DND-41 (cell line): ENCODE data around the gene OR8H2.
"Not testable (repeated sequence)": the region's sequence is repeated elsewhere in the genome, so short reads cannot be mapped to it uniquely, and the experiment has no call there.

Source experiments
- ATAC-seq: fragments of 200-7000 bp; cut with Tn5 transposase; 3 replicates; pipeline ENCODE4 v1.9.1; 2021; ENCODE audit warnings: low read depth; ENCODE audit not compliant: insufficient read depth
- DNase-seq: peaks from one replicate; pipeline ENCODE4 v3.0.0-alpha.2; 2020
- H2AFZ ChIP-seq: 2 replicates; pipeline ENCODE4 v1.6.0; 2012; ENCODE audit warnings: low read depth, low read length
- H3K27ac ChIP-seq: 2 replicates; pipeline ENCODE4 v1.5.1; 2012; ENCODE audit warnings: low read length, inconsistent platforms
- H3K27me3 ChIP-seq: fragments of 200-600 bp; sonication (generic); 2 replicates; pipeline ENCODE4 v1.6.0; 2012; ENCODE audit warnings: low read length, mild to moderate bottlenecking, inconsistent platforms; ENCODE audit not compliant: insufficient read depth, poor library complexity
- H3K36me3 ChIP-seq: 2 replicates; pipeline ENCODE4 v1.5.1; 2012; ENCODE audit warnings: low read length, inconsistent platforms; ENCODE audit not compliant: insufficient read depth
- H3K4me1 ChIP-seq: 2 replicates; pipeline ENCODE4 v1.5.1; 2012; ENCODE audit warnings: mild to moderate bottlenecking, low read length; ENCODE audit not compliant: insufficient read depth
- H3K4me2 ChIP-seq: 2 replicates; pipeline ENCODE4 v1.6.0; 2012; ENCODE audit warnings: mild to moderate bottlenecking, moderate library complexity, low read length, inconsistent platforms; ENCODE audit not compliant: insufficient read depth
- H3K4me3 ChIP-seq, 2 experiments: fragments of 200-600 bp in 1 of 2; shearing (Covaris generic) in 1 of 2; 2 replicates each; pipeline ENCODE4 v1.5.1; 2012 to 2016; ENCODE audit warnings: inconsistent platforms in 2 of 2, low read length in 2 of 2, mild to moderate bottlenecking in 2 of 2, low read depth in 1 of 2, moderate library complexity in 1 of 2
- H3K79me2 ChIP-seq: 2 replicates; pipeline ENCODE4 v1.6.0; 2012; ENCODE audit warnings: low read length, inconsistent platforms; ENCODE audit not compliant: insufficient read depth
- H3K9ac ChIP-seq: 2 replicates; pipeline ENCODE4 v1.6.0; 2012; ENCODE audit warnings: low read depth, mild to moderate bottlenecking, inconsistent platforms, low read length, moderate library complexity
- H3K9me3 ChIP-seq: 2 replicates; pipeline ENCODE4 v1.5.1; 2012; ENCODE audit warnings: low read length, moderate library complexity, mild to moderate bottlenecking, inconsistent platforms; ENCODE audit not compliant: insufficient read depth, severe bottlenecking
- H4K20me1 ChIP-seq: 2 replicates; pipeline ENCODE4 v1.6.0; 2012; ENCODE audit warnings: low read length; ENCODE audit not compliant: insufficient read depth
- CTCF ChIP-seq: IDR thresholded peaks from 2 replicates; pipeline ENCODE4 v1.5.1; 2012; ENCODE audit warnings: borderline replicate concordance, low read length, moderate library complexity, mild to moderate bottlenecking; ENCODE audit not compliant: poor library complexity, severe bottlenecking; ENCODE audit errors: extremely low read depth
- EZH2 ChIP-seq: IDR thresholded peaks from 3 replicates; pipeline ENCODE4 v1.6.1; 2012; ENCODE audit warnings: borderline replicate concordance, low read depth, mild to moderate bottlenecking, moderate library complexity, low read length, inconsistent platforms; ENCODE audit not compliant: severe bottlenecking

Gene OR8H2

GRCh38 chr11:56103210-56103737 lies at the start of gene OR8H2:
OR8H2 (plus strand) TSS chr11:56103687; CDS start chr11:56105043, 1,356 bp downstream.
- TF ChIP-seq EZH2, result no peak
- no peak for TF ChIP-seq CTCF
- DNase-seq (no peak), ATAC-seq (no peak)
- Histone ChIP-seq H3K9me3 (no peaks in the 10 kb centered on the region), H3K27me3 (no peaks in the 10 kb centered on the region), H3K79me2 (no peaks in the 10 kb centered on the region), H3K4me2 (no peak within 1 kb of the TSS), H4K20me1 (no peaks in the 10 kb centered on the region), H3K27ac (no peak within 1 kb of the TSS), H3K36me3 (no peaks in the 10 kb centered on the region), H2AFZ (no peak within 1 kb of the TSS), H3K4me3 (no peak within 1 kb of the TSS), H3K9ac (no peak within 1 kb of the TSS), H3K4me1 (no peaks in the 10 kb centered on the region)

- H3K9ac ChIP-seq, H3K27me3 ChIP-seq, H2AFZ ChIP-seq, DNase-seq, H4K20me1 ChIP-seq, ATAC-seq, H3K4me1 ChIP-seq, H3K79me2 ChIP-seq, H3K27ac ChIP-seq, H3K4me2 ChIP-seq, H3K4me3 ChIP-seq, H3K36me3 ChIP-seq, H3K9me3 ChIP-seq: not testable (repeated sequence)
These were observed 47.1 kb upstream of the OR8H2 start for GRCh38 chr11:56056366-56056765.

GRCh38 chr11:56057661-56058237 lies 45.7 kb upstream of the OR8H2 start:
- H3K4me3 ChIP-seq, H3K9me3 ChIP-seq, H2AFZ ChIP-seq, H3K36me3 ChIP-seq, H3K27me3 ChIP-seq, DNase-seq, ATAC-seq, H3K79me2 ChIP-seq, H4K20me1 ChIP-seq, H3K4me1 ChIP-seq, H3K27ac ChIP-seq, H3K4me2 ChIP-seq, H3K9ac ChIP-seq: not testable (repeated sequence)

GRCh38 chr11:56058260-56058780 lies 45.2 kb upstream of the OR8H2 start:
- DNase-seq, H3K9me3 ChIP-seq, H3K79me2 ChIP-seq, H4K20me1 ChIP-seq, H2AFZ ChIP-seq, H3K27ac ChIP-seq, H3K36me3 ChIP-seq, H3K4me2 ChIP-seq, ATAC-seq, H3K4me3 ChIP-seq, H3K9ac ChIP-seq, H3K4me1 ChIP-seq, H3K27me3 ChIP-seq: not testable (repeated sequence)

- no peak overlapping the region for H3K4me2 ChIP-seq
- H3K9me3 ChIP-seq, result no peaks in the 10 kb centered on the region
- H3K4me1 ChIP-seq, result no peaks in the 10 kb centered on the region
- H3K9ac ChIP-seq, result no peak overlapping the region
- TF ChIP-seq CTCF (no peak), EZH2 (no peak)
- no peaks in the 10 kb centered on the region for H3K36me3 ChIP-seq
- H2AFZ ChIP-seq, result no peak overlapping the region
- no peaks in the 10 kb centered on the region for H3K27me3 ChIP-seq
- DNase-seq, result no peak
- no peaks in the 10 kb centered on the region for H4K20me1 ChIP-seq
- ATAC-seq, result no peak
- no peaks in the 10 kb centered on the region for H3K79me2 ChIP-seq
- H3K4me3 ChIP-seq, result no peak overlapping the region
- H3K27ac ChIP-seq, result no peak overlapping the region
These were observed 36.5 kb upstream of the OR8H2 start for GRCh38 chr11:56066980-56067379.
